HepG2 (cell line): Measurements from ENCODE around the gene RGS7. TPM values are rescaled to one million over a fixed set of nuclear protein-coding genes. Genes with fewer than 3 reads are reported as not detected.

Source experiments
- CTCF ChIP-seq: sonication (generic); formaldehyde crosslinking; IDR thresholded peaks from 2 replicates; pipeline ENCODE4 v1.5.0; 2020; ENCODE audit warnings: mild to moderate bottlenecking, missing genetic modification reagents, moderate library complexity
- JDP2 ChIP-seq: sonication (generic); formaldehyde crosslinking; IDR thresholded peaks from 2 replicates; pipeline ENCODE4 v1.8.1; 2022; ENCODE audit warnings: missing genetic modification reagents, borderline replicate concordance
- MAZ ChIP-seq, 2 experiments: sonication (generic) in 1 of 2; formaldehyde crosslinking in 1 of 2; IDR thresholded peaks; 2 replicates each; pipeline versions ENCODE4 v1.5.0 to v1.6.1; 2012 to 2020; ENCODE audit warnings: low read depth in 2 of 2, mild to moderate bottlenecking in 2 of 2, borderline replicate concordance in 1 of 2, improper control_type of control experiment in 1 of 2, low read length in 1 of 2, missing genetic modification reagents in 1 of 2, moderate library complexity in 1 of 2
- REST ChIP-seq, 2 experiments: IDR thresholded peaks; 2 replicates each; pipeline ENCODE4 v1.6.1; 2011 to 2012; ENCODE audit warnings: low read length in 2 of 2, borderline replicate concordance in 1 of 2, low read depth in 1 of 2, mild to moderate bottlenecking in 1 of 2, moderate library complexity in 1 of 2
- SIN3B ChIP-seq: fragments of 150-350 bp; IDR thresholded peaks from 2 replicates; pipeline ENCODE4 v1.6.1; 2014; ENCODE audit warnings: low read length
- SNRNP70 ChIP-seq: fragments of 200-400 bp; formaldehyde crosslinking; IDR thresholded peaks from 2 replicates; pipeline ENCODE4 v1.6.1; 2017; ENCODE audit warnings: mild to moderate bottlenecking, low read depth, low read length, moderate library complexity
- ZNF414 ChIP-seq: sonication (generic); formaldehyde crosslinking; IDR thresholded peaks from 2 replicates; pipeline ENCODE4 v1.5.0; 2020; ENCODE audit warnings: missing genetic modification reagents
- polyA plus RNA-seq, 8 experiments: library from polyadenylated mRNA; depleted of rRNA in 3 of 8; stranded (reverse) in 7 of 8; unstranded in 1 of 8; fragments of >200 nt; fragmentation: Illumina TruSeq in 4 of 8; extraction: Trizol in 4 of 8; gene quantifications; 2 replicates each; pipeline versions ENCODE4 v1.2.1 to v1.2.3, GENCODE V29; 2011 to 2016; ENCODE audit warnings: low read depth in 4 of 8, missing spikeins in 1 of 8, mixed read lengths in 1 of 8; ENCODE audit not compliant: insufficient read depth in 1 of 8
- total RNA-seq, 5 experiments: library from RNA; depleted of rRNA; stranded (reverse); fragments of >200 nt; fragmentation: Illumina TruSeq; extraction: Trizol; gene quantifications; 2 replicates each; pipeline ENCODE4 v1.2.3, GENCODE V29; 2016; ENCODE audit warnings: low read depth in 1 of 5
- TF ChIP-seq, protein P1 (sequence below): sonication (generic); formaldehyde crosslinking; IDR thresholded peaks from 2 replicates; pipeline ENCODE4 v1.4.0; 2020; ENCODE audit warnings: mild to moderate bottlenecking, missing genetic modification reagents
- TF ChIP-seq, protein P2 (sequence below): sonication (generic); formaldehyde crosslinking; IDR thresholded peaks from 2 replicates; pipeline ENCODE4 v1.4.0; 2020; ENCODE audit warnings: missing genetic modification reagents

RGS7 gene
- total and polyA plus RNA-seq, 2 of the 13 experiments (the other 11 are each of a cell fraction or from before 2014, with no cell fraction given): not detected

- TF ChIP-seq REST (IDR thresholded peaks at IDR 0.05; ENCODE audit: borderline replicate concordance in 1 of 2, low read depth in 1 of 2, low read length in 2 of 2) (peak; percentile 55 to 84), CTCF (CRISPR knock-in tag) (0 out of 2 replicates have a peak, but pooled peaks have one; percentile 13), MAZ (IDR thresholded peaks at IDR 0.05; ENCODE audit: borderline replicate concordance, low read depth, low read length) (no peak), MAZ (CRISPR knock-in tag; IDR thresholded peaks at IDR 0.05; ENCODE audit: low read depth) (peak; percentile 35; the same call in 1 of the 2 replicates), JDP2 (CRISPR knock-in tag) (no peak), SIN3B (no peak), ZNF414 (CRISPR knock-in tag) (no peak), SNRNP70 (no peak)
- TF ChIP-seq, protein P1, sequence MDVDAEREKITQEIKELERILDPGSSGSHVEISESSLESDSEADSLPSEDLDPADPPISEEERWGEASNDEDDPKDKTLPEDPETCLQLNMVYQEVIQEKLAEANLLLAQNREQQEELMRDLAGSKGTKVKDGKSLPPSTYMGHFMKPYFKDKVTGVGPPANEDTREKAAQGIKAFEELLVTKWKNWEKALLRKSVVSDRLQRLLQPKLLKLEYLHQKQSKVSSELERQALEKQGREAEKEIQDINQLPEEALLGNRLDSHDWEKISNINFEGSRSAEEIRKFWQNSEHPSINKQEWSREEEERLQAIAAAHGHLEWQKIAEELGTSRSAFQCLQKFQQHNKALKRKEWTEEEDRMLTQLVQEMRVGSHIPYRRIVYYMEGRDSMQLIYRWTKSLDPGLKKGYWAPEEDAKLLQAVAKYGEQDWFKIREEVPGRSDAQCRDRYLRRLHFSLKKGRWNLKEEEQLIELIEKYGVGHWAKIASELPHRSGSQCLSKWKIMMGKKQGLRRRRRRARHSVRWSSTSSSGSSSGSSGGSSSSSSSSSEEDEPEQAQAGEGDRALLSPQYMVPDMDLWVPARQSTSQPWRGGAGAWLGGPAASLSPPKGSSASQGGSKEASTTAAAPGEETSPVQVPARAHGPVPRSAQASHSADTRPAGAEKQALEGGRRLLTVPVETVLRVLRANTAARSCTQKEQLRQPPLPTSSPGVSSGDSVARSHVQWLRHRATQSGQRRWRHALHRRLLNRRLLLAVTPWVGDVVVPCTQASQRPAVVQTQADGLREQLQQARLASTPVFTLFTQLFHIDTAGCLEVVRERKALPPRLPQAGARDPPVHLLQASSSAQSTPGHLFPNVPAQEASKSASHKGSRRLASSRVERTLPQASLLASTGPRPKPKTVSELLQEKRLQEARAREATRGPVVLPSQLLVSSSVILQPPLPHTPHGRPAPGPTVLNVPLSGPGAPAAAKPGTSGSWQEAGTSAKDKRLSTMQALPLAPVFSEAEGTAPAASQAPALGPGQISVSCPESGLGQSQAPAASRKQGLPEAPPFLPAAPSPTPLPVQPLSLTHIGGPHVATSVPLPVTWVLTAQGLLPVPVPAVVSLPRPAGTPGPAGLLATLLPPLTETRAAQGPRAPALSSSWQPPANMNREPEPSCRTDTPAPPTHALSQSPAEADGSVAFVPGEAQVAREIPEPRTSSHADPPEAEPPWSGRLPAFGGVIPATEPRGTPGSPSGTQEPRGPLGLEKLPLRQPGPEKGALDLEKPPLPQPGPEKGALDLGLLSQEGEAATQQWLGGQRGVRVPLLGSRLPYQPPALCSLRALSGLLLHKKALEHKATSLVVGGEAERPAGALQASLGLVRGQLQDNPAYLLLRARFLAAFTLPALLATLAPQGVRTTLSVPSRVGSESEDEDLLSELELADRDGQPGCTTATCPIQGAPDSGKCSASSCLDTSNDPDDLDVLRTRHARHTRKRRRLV: no peak
- TF ChIP-seq, protein P2, sequence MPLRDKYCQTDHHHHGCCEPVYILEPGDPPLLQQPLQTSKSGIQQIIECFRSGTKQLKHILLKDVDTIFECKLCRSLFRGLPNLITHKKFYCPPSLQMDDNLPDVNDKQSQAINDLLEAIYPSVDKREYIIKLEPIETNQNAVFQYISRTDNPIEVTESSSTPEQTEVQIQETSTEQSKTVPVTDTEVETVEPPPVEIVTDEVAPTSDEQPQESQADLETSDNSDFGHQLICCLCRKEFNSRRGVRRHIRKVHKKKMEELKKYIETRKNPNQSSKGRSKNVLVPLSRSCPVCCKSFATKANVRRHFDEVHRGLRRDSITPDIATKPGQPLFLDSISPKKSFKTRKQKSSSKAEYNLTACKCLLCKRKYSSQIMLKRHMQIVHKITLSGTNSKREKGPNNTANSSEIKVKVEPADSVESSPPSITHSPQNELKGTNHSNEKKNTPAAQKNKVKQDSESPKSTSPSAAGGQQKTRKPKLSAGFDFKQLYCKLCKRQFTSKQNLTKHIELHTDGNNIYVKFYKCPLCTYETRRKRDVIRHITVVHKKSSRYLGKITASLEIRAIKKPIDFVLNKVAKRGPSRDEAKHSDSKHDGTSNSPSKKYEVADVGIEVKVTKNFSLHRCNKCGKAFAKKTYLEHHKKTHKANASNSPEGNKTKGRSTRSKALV (CRISPR knock-in tag): no peak
Observed at GRCh38 chr1:241356519-241357365, at the start of gene RGS7 (continued).
